Large intestine (tissue), 3 donors: ENCODE results near the gene NDUFC2. TPM values are rescaled to one million over a fixed set of nuclear protein-coding genes. Genes with fewer than 3 reads are reported as not detected.

ENCODE experiments used
- DNase-seq, 2 donors: peaks; one replicate each; pipeline versions ENCODE4 v3.0.0 to v3.0.0-alpha.2; 2013
- H3K27ac ChIP-seq: one replicate; pipeline ENCODE4 v1.5.1; 2013; ENCODE audit warnings: low read length
- H3K27me3 ChIP-seq: 2 replicates; pipeline ENCODE4 v1.6.1; 2013; ENCODE audit warnings: low read length; ENCODE audit not compliant: control insufficient read depth, insufficient read depth
- H3K36me3 ChIP-seq: 2 replicates; pipeline ENCODE4 v1.6.1; 2013; ENCODE audit warnings: low read length; ENCODE audit not compliant: control insufficient read depth, insufficient read depth
- H3K4me1 ChIP-seq: one replicate; pipeline ENCODE4 v1.6.1; 2013; ENCODE audit warnings: low read length; ENCODE audit not compliant: control insufficient read depth, insufficient read depth
- H3K4me3 ChIP-seq: one replicate; pipeline ENCODE4 v1.5.1; 2013; ENCODE audit warnings: low read length
- H3K9me3 ChIP-seq: one replicate; pipeline ENCODE4 v1.6.1; 2013; ENCODE audit warnings: mild to moderate bottlenecking, low read depth, low read length, moderate library complexity; ENCODE audit not compliant: control insufficient read depth
- WGBS: methylation state at CpG from one replicate; pipeline ENCODE4 v1.1.5; 2013; ENCODE audit warnings: low lambda C conversion rate; ENCODE audit not compliant: insufficient coverage; 5-methylcytosine and 5-hydroxymethylcytosine counted together
- polyA plus RNA-seq: library from polyadenylated mRNA; unstranded; fragments of 120-200 nt; gene quantifications from one replicate; pipeline ENCODE4 v1.2.1, GENCODE V29; 2013

The NDUFC2 gene
- polyA plus RNA-seq, 1 donor = 164 TPM

- Histone ChIP-seq H3K4me3 (no peak overlapping the region), H3K27me3 (no peaks in the 10 kb centered on the region), H3K4me1 (no peaks in the 10 kb centered on the region), H3K9me3 (no peaks in the 10 kb centered on the region), H3K36me3 (no peaks in the 10 kb centered on the region), H3K27ac (no peak overlapping the region)
- DNase-seq = no peak
- WGBS = no CpG with 5 or more reads among the region's 15 CpGs
Measured at GRCh38 chr11:78040691-78041379, 38.8 kb downstream of the NDUFC2 start.

- Histone ChIP-seq H3K4me1 (no peaks in the 10 kb centered on the region), H3K27me3 (no peaks in the 10 kb centered on the region), H3K36me3 (no peaks in the 10 kb centered on the region), H3K4me3 (no peak overlapping the region), H3K9me3 (no peaks in the 10 kb centered on the region), H3K27ac (no peak overlapping the region)
- DNase-seq = peak; percentile 33 to 72
- 55% methylated on average over 3 of the region's 7 CpGs for WGBS
Measured at GRCh38 chr11:78039919-78040671, 39.6 kb downstream of the NDUFC2 start.

GRCh38 chr11:78039391-78039918 is 40.2 kb downstream of the NDUFC2 start:
- 80% methylated on average over 1 of the region's 4 CpGs for WGBS
- H3K4me3 ChIP-seq = no peak overlapping the region

GRCh38 chr11:78038697-78039313 is 40.9 kb downstream of the NDUFC2 start:
- Histone ChIP-seq H3K4me3 (no peak overlapping the region), H3K4me1 (no peaks in the 10 kb centered on the region), H3K9me3 (no peaks in the 10 kb centered on the region), H3K27me3 (no peaks in the 10 kb centered on the region), H3K36me3 (no peaks in the 10 kb centered on the region), H3K27ac (no peak overlapping the region)
- DNase-seq = no peak
- 92% methylated on average over 2 of the region's 8 CpGs for WGBS

More at GRCh38 chr11:78039391-78039918, 40.2 kb downstream of the NDUFC2 start:
- Histone ChIP-seq H3K27ac (no peak overlapping the region), H3K27me3 (no peaks in the 10 kb centered on the region), H3K9me3 (no peaks in the 10 kb centered on the region), H3K4me1 (no peaks in the 10 kb centered on the region), H3K36me3 (no peaks in the 10 kb centered on the region)
- DNase-seq = no peak

GRCh38 chr11:78037825-78038620 is 41.6 kb downstream of the NDUFC2 start:
- Histone ChIP-seq H3K36me3 (no peaks in the 10 kb centered on the region), H3K27me3 (no peaks in the 10 kb centered on the region), H3K4me1 (no peaks in the 10 kb centered on the region), H3K27ac (no peak overlapping the region), H3K4me3 (no peak overlapping the region), H3K9me3 (no peaks in the 10 kb centered on the region)
- no CpG with 5 or more reads among the region's 9 CpGs for WGBS
- DNase-seq = no peak

- Histone ChIP-seq H3K27ac (no peak overlapping the region), H3K27me3 (no peaks in the 10 kb centered on the region), H3K36me3 (no peaks in the 10 kb centered on the region), H3K9me3 (no peaks in the 10 kb centered on the region), H3K4me1 (no peaks in the 10 kb centered on the region), H3K4me3 (no peak overlapping the region)
- DNase-seq = no peak
- no CpG with 5 or more reads among the region's 3 CpGs for WGBS
Measured at GRCh38 chr11:78037056-78037455, 42.6 kb downstream of the NDUFC2 start.

GRCh38 chr11:78036313-78036712 is 43.3 kb downstream of the NDUFC2 start:
- Histone ChIP-seq H3K4me3 (no peak overlapping the region), H3K27me3 (no peaks in the 10 kb centered on the region), H3K4me1 (no peaks in the 10 kb centered on the region), H3K9me3 (no peaks in the 10 kb centered on the region), H3K36me3 (no peaks in the 10 kb centered on the region), H3K27ac (no peak overlapping the region)
- DNase-seq = no peak
- WGBS = 92% methylated on average over 2 of the region's 3 CpGs

GRCh38 chr11:78034623-78035022 is 45.0 kb downstream of the NDUFC2 start:
- Histone ChIP-seq H3K27ac (no peak overlapping the region), H3K4me1 (no peaks in the 10 kb centered on the region), H3K9me3 (no peaks in the 10 kb centered on the region), H3K27me3 (no peaks in the 10 kb centered on the region), H3K4me3 (no peak overlapping the region), H3K36me3 (no peaks in the 10 kb centered on the region)
- no CpG with 5 or more reads among the region's 10 CpGs for WGBS
- no peak for DNase-seq

GRCh38 chr11:78033040-78033439 is 46.6 kb downstream of the NDUFC2 start:
- Histone ChIP-seq H3K27me3 (no peaks in the 10 kb centered on the region), H3K4me1 (no peaks in the 10 kb centered on the region), H3K9me3 (no peaks in the 10 kb centered on the region), H3K27ac (no peak overlapping the region), H3K36me3 (no peaks in the 10 kb centered on the region), H3K4me3 (no peak overlapping the region)
- 25% methylated on average over 2 of the region's 4 CpGs for WGBS
- DNase-seq = no peak

- Histone ChIP-seq H3K27me3 (no peaks in the 10 kb centered on the region), H3K27ac (no peak overlapping the region), H3K4me3 (no peak overlapping the region), H3K4me1 (no peaks in the 10 kb centered on the region), H3K36me3 (no peaks in the 10 kb centered on the region), H3K9me3 (no peaks in the 10 kb centered on the region)
- DNase-seq = no peak
Measured at GRCh38 chr11:78032090-78032489, 47.6 kb downstream of the NDUFC2 start.
